DMS 273 (cell line): Measurements from ENCODE around the gene XCL2.
A peak's percentile ranks its signal among the peaks of the same experiment; 100 is the strongest.
"Not testable (repeated sequence)": the region's sequence is repeated elsewhere in the genome, so short reads cannot be mapped to it uniquely, and the experiment has no call there.

Experiments used
- DNase-seq: peaks from one replicate; lab custom pipeline; 2025; ENCODE audit not compliant: unreplicated experiment; lab: John Stamatoyannopoulos, UW

XCL2 gene

DNA sequence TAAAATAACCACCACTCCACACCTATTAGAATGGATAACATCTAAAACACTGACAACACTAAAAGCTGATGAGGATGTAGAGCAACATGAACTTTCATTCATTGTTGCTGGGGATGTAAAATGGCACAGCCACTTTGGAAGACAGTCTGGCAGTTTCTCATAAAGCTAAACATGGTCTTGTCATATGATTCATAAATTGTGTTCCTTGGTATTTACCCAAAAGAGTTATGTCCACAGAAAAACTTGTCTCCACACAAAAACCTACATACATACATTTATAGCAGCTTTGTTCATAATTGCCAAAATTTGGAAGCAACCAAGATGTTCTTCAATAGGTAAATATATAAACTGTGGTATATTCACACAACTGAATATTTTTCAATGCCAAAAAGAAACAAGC lies 16.6 kb upstream of the XCL2 start:
- no peak for DNase-seq

DNA sequence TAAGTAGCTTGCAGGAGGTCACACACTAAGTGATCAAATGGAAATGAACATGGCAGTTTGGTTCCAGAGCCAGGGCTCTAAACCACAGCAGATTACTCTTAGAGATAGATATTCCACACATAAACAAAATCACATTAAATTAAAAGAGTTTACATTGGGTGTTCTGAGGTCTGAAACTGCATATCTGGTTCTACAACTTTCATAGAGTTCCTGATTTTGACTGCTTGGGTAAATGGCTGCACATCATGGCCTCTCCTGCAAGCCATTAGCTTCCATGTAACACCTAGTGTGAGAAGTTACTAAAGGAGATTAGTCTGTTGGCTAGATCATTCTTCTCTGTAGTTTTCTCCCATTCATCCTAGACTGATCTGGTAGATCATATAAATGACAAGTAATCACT lies 12.8 kb upstream of the XCL2 start:
- no peak for DNase-seq

DNA sequence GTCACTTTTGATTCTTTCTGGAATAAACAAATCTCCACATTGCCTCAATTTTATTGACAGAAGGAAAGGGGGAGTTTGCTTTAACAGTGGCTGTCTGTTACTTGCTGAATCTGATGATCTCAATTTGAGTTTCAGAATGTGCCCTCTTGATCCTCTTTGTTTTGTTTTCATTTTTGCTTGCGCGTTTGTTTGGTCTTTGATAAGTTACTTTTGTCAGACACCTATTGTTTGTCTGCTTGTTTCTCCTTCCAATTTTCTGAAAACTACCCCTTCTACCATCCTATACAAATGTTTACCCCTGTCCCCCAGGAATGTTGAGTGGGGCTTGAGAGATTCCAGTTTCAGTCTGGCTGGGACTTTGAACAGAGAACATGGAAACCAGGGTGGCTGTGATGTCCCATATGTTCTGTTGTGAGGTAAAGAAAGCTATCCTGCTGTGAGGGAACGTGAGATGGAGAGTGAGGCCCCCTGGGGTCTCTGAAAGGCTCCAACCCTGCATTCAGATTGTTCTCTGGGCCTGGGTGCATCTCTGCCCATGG lies 11.8 kb upstream of the XCL2 start:
- DNase-seq, result no peak

DNA sequence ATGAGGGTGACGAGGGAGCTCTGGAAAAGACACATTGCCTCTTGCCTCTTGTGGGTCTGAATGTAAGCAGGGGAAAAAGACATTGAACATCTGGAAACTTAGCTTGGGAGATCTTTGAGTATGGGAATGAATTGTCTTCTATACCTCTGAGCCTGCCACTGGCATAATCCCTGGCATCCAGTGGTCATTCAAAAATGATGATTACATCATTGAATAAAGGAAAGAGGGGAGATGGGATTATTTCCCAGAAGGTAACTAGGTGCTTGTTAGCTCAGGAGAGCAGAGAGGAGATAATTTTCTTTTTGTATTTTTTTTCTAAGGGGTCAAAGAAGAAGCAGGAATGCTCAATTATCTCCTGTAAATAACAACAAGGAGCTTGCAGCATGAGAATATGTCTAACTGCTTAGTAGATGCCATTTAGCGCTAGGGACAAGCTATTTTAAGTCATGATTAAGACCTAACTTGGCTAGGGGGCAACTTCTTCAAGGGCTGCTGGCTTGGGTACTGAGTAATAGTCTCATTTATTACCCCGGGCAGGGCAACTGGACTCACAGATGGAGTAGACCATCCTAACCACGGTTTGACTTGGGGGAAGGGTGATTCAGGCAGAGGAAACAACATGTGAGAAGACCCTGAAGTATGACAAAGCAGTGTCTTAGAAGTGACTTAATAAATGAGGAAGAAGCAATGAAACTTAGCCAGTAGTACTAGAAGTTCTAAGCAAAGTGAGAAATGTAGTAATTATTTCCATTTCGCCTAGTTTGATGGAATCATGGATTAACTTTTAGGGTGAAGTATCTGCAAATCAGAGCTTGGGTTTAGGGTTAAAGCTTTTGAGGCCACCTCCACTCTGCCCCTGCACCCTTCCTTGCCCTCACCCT lies 11.0 kb upstream of the XCL2 start:
- no peak for DNase-seq

DNA sequence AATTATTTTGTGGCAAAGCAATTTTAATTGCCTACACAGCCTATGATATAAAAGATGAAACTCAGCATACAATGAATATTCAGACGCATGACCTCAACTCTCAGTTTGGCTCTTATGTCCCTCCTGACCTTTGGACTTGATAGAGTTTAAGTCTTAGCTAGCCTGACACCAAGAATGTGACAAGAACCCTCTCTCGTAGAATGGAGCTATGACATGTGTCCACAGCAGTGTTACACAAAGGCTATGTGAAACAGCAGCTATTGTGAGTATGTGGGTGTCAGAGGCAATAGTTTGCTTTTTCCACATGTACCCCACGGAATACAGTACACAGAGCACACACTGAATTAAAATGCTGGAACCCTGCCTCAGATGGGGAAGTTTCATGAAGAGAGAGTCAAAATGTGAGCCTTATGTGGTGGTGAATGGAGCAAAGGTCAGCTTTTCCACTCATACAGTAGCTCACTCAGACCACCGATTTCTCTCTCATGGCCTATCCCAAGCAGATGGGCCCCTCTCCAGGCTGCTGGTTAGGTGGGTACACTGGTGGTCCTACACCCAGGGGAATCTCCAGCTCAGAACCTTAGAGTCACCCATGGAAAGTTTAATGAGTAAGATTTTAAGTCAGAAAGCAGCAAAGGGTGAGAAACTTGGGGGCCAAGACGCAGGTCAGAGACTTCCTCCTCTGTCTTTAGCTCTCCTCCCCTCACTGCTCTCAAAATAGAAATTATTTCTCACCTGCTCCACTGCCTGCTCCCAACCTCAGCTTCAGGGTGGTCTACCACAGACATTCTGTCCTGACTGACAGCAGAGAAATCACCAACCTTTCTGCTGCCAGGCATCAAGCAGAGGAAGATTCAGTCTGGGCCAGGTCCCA lies 10.1 kb upstream of the XCL2 start:
- DNase-seq, result no peak

DNA sequence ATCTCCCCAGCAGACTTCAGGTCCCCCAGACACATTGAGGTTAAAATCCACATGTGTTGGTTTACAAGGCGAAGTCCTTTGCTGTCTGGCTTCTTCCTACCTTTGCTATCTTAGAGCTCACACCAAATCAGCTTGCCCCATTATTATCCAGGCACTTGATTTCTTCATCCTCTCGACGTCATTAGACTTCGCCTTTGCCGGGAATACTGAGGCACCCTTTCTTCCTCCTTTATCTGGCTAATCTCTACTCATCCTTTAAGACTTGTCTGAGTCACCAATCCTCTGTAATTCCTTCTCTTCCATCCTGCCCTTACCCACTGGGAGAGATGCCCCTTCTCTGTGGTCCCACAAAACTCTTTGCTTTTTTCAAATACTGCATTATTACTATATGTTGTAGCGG lies 9.2 kb upstream of the XCL2 start:
- no peak for DNase-seq

DNA sequence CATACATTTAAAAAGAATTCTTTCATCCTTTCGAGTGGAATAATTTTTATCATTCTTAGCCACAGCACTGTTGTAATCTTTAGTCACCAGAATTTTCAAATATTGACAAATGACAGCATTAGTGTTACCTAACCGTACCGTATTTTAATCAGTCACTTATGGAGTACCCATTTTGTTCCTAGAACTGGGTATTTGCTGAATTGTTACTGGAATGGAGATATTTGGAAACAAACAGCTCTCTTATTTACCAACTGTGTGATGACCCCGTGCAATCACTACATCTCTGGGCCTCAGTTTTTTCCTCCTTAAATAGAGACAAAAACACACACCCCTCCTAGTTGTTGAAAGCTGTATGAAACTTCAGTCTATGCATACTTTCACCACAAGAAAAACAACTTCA lies 7.9 kb upstream of the XCL2 start:
- no peak for DNase-seq

DNA sequence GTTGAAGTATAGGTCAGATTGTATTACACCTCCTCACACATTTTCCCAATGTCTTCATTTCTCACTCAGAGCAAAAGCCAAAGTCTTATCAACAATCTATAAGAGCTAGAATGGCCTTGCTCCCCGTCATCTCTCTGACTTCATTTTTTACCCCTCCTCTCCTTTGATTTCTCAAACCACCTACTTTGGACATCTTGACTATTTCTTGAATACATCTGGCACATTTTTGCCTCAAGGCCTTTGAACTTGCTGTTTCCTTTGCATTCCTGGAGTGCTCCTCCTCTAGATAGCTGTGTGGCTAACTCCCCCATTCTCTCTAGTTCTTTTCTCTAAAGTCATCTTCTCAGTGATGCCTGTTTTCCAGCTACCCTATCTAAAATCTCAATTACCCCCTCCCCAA lies 7.2 kb upstream of the XCL2 start:
- DNase-seq, result no peak

DNA sequence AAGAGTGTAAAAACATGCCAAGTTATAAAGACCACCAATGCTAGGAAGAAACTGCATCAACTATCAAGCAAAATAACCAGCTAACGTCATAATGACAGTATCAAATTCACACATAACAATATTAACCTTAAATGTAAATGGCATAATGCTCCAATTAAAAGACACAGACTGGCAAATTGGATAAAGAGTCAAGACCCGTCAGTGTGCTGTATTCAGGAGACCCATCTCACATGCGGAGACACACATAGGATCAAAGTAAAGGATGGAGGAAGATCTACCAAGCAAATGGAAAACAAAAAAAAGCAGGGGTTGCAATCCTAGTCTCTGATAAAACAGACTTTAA lies 2.7 kb upstream of the XCL2 start:
- DNase-seq, result not testable (repeated sequence)

DNA sequence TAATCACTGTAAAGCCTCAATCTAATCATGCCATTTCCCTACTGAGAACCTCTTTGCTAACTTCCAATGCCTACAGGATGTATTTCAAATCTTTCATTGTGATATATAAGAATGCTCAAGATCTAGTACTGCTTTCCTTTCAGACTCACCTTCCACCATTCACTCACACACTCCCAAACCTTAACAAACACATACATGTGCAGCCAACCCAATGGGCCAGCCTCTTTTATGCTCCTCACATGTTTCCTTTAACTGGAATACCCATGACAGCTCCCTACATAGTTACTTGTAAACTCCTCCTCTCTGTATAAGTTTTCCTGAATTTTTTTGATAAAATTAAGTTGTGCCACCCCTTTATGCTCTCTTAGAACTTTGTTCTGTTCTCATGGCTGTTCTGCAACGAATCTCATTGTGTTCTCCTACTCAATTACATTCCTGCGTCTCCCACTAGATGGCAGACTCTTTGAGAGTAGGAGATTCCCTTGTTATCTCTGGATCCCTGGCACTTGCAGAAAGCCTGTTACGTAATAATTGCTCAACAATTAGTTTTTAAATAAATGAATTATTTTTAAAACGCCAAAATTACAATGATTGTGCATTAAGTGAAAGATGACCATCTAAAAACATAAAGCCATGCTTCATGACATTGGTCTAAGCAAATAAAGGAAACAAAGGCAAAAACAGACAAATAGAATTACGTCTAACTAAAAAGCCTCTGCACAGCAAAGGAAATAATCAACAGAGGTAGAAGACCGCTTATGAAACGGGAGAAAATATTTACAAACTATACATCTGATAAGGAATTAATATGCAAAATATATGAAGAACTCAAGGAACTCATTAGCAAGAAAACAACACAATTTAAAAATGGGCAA lies 2.1 kb upstream of the XCL2 start:
- DNase-seq, result peak; percentile 42

DNA sequence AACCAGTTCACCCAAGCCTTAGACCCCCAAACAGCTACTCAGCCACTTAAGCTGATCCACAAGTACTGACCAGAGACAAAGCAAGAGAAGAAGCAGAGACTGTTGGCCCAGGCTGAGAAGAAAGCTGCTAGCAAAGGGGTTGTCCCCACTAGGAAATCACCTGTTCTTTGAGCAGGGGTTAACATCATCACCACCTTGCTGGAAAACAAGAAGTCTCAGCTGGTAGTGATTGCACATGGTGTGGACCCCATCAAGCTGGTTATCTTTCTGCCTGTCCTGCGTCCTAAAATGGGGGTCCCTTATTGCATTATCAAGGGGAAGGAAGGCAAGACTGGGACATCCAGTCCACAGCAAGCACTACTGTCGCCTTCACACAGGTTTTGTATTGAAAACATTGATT lies 819 bp downstream of the XCL2 start:
- DNase-seq, result not testable (repeated sequence)

DNA sequence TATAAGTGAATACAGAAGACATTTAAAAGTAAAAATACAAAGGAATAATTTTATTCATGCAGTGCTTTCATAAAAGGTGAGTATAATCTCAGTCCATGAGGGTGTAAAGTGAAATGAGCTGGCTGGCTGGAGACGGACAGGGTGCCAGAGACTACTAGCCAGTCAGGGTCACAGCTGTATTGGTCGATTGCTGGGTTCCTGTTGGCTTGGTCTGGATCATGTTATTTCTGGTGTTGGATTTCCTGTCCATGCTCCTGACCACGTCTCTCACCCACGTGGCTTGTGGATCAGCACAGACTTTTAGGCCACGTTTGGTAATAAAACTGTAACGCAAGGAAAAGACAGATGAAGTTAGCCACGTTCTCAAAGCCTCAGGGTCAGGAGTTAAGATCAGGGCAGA lies 3.0 kb downstream of the XCL2 start:
- not testable (repeated sequence) for DNase-seq

DNA sequence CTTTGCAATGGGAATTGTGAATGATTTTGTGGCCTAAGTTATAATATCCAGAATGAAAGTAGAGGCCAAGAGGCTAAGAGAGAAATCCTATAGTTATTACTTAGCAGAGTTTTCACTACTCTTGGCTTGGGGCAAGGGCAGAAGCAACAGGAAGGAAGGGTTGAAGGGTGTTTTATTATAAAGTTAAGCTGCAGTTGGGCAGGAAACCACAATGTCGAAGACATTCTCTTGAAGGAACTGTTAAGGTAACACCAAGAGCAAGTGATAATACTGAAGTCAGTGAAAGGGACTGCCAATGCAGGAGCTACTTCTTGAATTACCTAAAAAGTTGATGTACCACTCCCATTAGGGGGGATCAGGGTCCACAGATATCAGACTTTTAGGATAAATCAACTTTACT lies 8.3 kb downstream of the XCL2 start:
- no peak for DNase-seq

DNA sequence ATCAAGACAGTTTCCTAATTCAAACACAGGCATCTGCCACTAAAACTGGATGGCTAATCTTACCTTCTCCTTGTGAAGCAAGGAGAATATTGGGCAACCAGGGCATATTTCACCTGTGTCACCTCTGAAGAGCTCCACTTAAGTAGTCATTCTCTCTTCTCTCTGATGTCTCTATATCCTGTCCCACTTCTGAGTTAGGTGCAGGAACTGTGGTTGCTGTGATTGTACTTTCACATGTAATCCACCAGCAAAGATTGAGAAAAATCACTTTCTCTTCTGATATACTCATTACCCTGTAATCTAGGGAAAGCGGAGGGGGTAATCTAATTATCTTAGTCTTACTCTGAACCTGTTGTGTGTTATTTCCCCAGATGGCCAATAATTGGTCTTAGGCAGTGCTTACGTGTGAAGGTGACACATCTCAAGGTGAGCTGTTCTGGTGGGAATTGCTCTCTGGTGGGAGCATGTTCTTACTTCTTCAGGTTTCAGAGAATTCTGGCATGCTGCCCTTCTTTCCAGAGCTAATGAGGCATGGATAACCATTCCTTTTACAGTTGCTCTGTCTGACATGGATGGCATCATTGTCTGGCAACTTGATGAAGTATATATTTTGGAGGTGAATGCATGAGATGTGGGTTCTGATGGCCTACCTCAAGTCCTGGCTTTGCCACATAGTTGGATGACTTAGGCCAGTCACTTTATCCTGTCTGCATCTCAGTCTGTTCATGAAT lies 12.0 kb downstream of the XCL2 start:
- DNase-seq, result peak; percentile 10

DNA sequence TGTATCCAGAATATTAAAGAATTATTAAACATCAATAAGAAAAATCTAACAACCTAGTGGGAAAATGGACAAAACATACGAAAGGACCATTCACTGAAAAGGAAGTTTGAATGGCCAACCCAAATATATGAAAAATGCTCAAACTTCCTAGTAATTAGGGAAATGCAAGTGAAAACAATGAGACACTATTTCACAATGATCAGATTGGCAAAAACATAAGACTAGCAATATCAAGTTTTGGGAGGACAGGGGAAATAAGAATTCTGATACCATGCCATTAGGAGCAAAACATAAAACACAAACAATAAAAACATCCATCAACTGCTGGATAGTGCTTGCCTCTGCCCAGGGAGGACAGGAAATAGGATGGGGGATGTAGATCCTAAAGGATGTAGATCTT lies 14.3 kb downstream of the XCL2 start:
- no peak for DNase-seq

DNA sequence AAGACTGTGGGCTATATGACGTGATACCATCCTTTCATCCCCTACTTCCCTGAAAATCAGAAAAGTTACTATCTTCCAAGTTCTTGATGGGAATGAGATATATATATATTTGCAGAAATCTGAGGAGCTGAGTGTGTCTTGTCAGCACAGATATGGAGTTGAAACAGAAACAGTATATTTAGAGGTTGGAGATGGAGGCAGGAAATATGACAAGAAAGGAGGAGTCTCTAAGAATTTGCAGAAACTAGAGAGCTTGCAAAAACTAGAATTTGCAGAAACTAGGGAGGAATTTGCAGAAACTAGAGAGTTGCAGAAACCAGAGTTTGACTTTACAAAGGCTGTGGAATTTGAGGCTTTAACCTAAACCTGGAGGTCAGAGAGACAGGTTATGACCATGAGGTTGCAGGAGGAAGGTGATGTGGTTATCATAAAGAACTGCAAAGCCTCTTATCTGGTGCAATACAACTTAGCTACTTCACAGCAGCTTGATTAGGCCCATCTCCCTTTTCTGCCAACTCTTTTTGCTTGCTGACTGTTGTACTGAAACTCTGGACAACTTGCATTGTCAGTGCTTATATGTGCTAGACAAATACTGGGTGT lies 22.3 kb downstream of the XCL2 start:
- no peak for DNase-seq

DNA sequence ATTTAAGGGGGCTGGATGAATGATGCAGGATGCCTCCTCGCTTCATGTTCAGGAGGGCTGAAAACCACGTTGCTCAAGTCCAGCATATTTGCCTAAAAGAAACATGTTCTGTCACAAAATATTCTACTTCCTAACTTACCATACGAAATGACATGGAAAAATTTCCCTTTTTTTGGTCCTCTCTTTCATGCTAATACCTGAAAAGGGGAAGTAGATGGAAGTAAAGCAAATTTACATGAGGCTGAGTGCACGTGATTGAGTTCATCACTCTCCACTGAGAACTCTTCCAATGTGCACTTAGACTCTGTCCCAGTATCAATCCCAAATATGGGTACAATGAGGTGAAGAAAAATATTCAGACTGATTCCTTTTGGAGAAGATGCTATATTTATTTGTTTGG lies 23.0 kb downstream of the XCL2 start:
- no peak for DNase-seq

DNA sequence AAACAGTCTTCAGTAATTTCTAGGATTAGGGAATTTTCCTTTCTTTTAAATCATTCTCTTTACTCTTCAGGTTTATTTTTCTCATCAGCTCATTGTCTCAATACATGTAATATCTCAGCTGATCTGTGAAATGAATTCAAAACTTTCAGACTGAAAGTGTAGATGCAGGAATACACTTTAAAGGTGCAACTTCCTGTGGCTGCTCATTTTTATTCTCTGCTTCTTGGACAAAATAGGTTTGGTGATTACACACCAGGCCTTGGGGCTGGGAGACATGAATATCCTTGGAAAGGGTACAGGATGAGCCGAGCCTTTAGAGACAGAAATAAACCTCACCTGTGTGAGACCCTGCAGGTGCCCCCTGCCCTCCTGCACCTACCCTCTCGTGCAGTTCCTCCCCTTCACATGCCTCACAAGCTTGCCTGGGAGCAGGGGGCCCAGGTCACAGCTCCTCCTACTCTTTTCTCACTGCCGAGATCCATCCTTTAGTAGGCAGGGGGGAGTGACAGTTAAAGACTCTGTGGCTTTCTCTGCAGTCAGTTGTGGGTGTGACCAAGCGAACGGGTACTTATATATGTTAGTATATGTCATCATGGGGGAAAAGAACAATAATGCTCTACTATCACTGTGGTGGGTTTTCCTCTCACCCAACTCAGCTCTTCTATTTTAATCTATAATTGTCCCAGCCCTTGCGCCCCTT lies 23.6 kb downstream of the XCL2 start:
- DNase-seq, result no peak

DNA sequence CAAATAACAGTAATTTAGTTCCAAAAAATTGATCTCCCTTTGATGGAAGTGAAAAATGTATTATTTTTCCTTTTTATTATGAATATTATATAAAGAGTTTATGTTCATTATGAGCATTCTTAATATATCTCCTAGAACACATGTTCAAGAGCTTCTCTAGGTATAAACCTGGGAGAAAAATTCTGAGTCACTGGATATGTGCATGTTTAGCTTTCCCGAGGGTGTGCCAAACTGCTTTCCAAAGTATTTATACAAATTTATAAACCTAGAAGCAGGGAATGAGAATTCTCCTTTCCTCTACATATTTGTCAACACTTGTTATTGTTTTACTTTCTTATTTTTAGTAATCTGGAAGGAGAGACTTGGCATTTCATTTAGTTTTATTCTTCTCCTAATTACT lies 25.0 kb downstream of the XCL2 start:
- DNase-seq, result no peak
